HepG2 (cell line): ENCODE data around the gene UBASH3A. TPM values are rescaled to one million over a fixed set of nuclear protein-coding genes. Genes with fewer than 3 reads are reported as not detected.

Experiments used
- DMTF1 ChIP-seq: sonication (generic); formaldehyde crosslinking; IDR thresholded peaks from 2 replicates; pipeline ENCODE4 v1.4.0; 2020; ENCODE audit warnings: mild to moderate bottlenecking, missing genetic modification reagents
- MAFG ChIP-seq: sonication (generic); formaldehyde crosslinking; IDR thresholded peaks from 2 replicates; pipeline ENCODE4 v1.5.1; 2020; ENCODE audit warnings: mild to moderate bottlenecking, missing genetic modification reagents
- SOX13 ChIP-seq, 3 experiments: fragments of 450-650 bp in 1 of 3; sonication (generic) in 1 of 3; formaldehyde crosslinking in 1 of 3; IDR thresholded peaks in 2 of 3; conservative IDR thresholded peaks in 1 of 3; 2 replicates each; pipeline versions ENCODE4 v1.5.0 to v1.6.1; 2016 to 2020; ENCODE audit warnings: antibody characterized with exemption in 1 of 3, mild to moderate bottlenecking in 1 of 3, missing compliant biosample characterization in 1 of 3, missing genetic modification reagents in 1 of 3, moderate library complexity in 1 of 3
- TFE3 ChIP-seq: IDR thresholded peaks from 2 replicates; pipeline ENCODE4 v1.6.1; 2016
- TIGD3 ChIP-seq: sonication (generic); formaldehyde crosslinking; IDR thresholded peaks from 2 replicates; pipeline ENCODE4 v1.5.1; 2020; ENCODE audit warnings: mild to moderate bottlenecking, missing genetic modification reagents, borderline replicate concordance
- ZKSCAN1 ChIP-seq: fragments of 150-350 bp; IDR thresholded peaks from 2 replicates; pipeline ENCODE4 v1.6.1; 2014; ENCODE audit warnings: low read length
- ZNF460 ChIP-seq: sonication (generic); formaldehyde crosslinking; IDR thresholded peaks from 2 replicates; pipeline ENCODE4 v1.5.1; 2020; ENCODE audit warnings: missing genetic modification reagents, mild to moderate bottlenecking, borderline replicate concordance
- ZNF557 ChIP-seq: sonication (generic); formaldehyde crosslinking; IDR thresholded peaks from 2 replicates; pipeline ENCODE4 v1.4.0; 2020; ENCODE audit warnings: missing genetic modification reagents
- ZNF678 ChIP-seq: sonication (generic); formaldehyde crosslinking; IDR thresholded peaks from 2 replicates; pipeline ENCODE4 v1.4.0; 2020; ENCODE audit warnings: mild to moderate bottlenecking, missing genetic modification reagents
- ZNF766 ChIP-seq: sonication (generic); formaldehyde crosslinking; IDR thresholded peaks from 2 replicates; pipeline ENCODE4 v1.5.0; 2020; ENCODE audit warnings: missing genetic modification reagents, borderline replicate concordance
- polyA plus RNA-seq, 8 experiments: library from polyadenylated mRNA; depleted of rRNA in 3 of 8; stranded (reverse) in 7 of 8; unstranded in 1 of 8; fragments of >200 nt; fragmentation: Illumina TruSeq in 4 of 8; extraction: Trizol in 4 of 8; gene quantifications; 2 replicates each; pipeline versions ENCODE4 v1.2.1 to v1.2.3, GENCODE V29; 2011 to 2016; ENCODE audit warnings: low read depth in 4 of 8, missing spikeins in 1 of 8, mixed read lengths in 1 of 8; ENCODE audit not compliant: insufficient read depth in 1 of 8
- total RNA-seq, 5 experiments: library from RNA; depleted of rRNA; stranded (reverse); fragments of >200 nt; fragmentation: Illumina TruSeq; extraction: Trizol; gene quantifications; 2 replicates each; pipeline ENCODE4 v1.2.3, GENCODE V29; 2016; ENCODE audit warnings: low read depth in 1 of 5
- TF ChIP-seq, protein P1 (sequence below): sonication (generic); formaldehyde crosslinking; IDR thresholded peaks from one replicate; pipeline ENCODE4 v1.5.1; 2020; ENCODE audit warnings: mild to moderate bottlenecking, missing genetic modification reagents; ENCODE audit errors: not compliant biosample characterization
- TF ChIP-seq, protein P2 (sequence below): sonication (generic); formaldehyde crosslinking; IDR thresholded peaks from 2 replicates; pipeline ENCODE4 v1.4.0; 2020; ENCODE audit warnings: low read depth, mild to moderate bottlenecking, missing genetic modification reagents

UBASH3A gene
- total and polyA plus RNA-seq, 2 of the 13 experiments (the other 11 are each of a cell fraction or from before 2014, with no cell fraction given): not detected

DNA sequence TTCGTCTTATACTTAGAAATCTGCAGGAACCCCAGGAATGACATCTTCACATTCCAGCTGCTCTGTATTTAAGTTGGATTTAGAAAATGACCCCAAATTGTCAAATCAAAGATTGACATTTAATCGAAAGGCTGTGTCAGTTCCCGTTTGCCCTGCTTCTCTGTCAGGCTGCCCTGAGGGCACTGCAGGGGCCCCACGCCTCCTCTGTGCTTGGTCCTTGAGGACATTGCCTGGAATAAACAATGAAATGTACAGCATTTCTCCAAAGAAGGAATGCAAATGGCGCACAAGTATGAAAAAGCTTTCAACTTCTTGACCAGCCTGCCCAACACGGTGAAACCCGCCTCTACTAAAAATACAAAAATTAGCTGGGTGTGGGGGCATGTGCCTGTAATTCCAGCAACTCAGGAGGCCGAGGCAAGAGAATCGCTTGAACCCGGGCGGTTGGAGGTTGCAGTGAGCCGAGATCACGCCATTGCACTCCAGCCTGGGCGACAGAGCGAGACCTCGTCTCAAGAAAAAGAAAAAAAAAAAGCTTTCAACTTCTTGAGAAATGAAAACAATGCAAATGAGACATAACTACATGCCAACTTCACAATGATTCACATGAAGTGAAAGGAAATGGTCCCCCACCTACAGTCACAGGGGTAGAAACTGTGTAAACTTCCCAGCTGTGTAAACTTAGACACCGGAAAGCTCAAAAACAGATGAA lies 10.8 kb upstream of the UBASH3A start (continued):
- TF ChIP-seq, protein P1, sequence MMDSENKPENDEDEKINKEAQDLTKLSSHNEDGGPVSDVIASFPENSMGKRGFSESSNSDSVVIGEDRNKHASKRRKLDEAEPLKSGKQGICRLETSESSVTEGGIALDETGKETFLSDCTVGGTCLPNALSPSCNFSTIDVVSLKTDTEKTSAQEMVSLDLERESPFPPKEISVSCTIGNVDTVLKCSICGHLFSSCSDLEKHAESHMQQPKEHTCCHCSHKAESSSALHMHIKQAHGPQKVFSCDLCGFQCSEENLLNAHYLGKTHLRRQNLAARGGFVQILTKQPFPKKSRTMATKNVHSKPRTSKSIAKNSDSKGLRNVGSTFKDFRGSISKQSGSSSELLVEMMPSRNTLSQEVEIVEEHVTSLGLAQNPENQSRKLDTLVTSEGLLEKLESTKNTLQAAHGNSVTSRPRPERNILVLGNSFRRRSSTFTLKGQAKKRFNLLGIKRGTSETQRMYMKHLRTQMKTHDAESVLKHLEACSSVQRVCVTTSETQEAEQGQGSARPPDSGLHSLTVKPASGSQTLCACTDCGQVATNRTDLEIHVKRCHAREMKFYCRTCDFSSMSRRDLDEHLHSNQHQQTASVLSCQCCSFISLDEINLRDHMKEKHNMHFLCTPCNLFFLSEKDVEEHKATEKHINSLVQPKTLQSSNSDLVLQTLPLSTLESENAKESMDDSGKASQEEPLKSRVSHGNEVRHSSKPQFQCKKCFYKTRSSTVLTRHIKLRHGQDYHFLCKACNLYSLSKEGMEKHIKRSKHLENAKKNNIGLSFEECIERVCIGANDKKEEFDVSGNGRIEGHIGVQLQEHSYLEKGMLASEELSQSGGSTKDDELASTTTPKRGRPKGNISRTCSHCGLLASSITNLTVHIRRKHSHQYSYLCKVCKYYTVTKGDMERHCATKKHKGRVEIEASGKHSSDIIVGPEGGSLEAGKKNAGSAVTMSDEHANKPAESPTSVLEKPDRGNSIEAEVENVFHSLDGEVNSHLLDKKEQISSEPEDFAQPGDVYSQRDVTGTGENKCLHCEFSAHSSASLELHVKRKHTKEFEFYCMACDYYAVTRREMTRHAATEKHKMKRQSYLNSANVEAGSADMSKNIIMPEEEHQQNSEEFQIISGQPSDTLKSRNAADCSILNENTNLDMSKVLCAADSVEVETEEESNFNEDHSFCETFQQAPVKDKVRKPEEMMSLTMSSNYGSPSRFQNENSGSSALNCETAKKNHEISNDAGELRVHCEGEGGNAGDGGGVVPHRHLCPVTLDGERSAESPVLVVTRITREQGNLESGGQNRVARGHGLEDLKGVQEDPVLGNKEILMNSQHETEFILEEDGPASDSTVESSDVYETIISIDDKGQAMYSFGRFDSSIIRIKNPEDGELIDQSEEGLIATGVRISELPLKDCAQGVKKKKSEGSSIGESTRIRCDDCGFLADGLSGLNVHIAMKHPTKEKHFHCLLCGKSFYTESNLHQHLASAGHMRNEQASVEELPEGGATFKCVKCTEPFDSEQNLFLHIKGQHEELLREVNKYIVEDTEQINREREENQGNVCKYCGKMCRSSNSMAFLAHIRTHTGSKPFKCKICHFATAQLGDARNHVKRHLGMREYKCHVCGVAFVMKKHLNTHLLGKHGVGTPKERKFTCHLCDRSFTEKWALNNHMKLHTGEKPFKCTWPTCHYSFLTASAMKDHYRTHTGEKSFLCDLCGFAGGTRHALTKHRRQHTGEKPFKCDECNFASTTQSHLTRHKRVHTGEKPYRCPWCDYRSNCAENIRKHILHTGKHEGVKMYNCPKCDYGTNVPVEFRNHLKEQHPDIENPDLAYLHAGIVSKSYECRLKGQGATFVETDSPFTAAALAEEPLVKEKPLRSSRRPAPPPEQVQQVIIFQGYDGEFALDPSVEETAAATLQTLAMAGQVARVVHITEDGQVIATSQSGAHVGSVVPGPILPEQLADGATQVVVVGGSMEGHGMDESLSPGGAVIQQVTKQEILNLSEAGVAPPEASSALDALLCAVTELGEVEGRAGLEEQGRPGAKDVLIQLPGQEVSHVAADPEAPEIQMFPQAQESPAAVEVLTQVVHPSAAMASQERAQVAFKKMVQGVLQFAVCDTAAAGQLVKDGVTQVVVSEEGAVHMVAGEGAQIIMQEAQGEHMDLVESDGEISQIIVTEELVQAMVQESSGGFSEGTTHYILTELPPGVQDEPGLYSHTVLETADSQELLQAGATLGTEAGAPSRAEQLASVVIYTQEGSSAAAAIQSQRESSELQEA (CRISPR knock-in tag): no peak
- TF ChIP-seq TIGD3 (no peak), ZNF678 (no peak), ZKSCAN1 (no peak), TFE3 (CRISPR knock-in tag) (peak; percentile 60; the same call in 1 of the 2 replicates), ZNF766 (CRISPR knock-in tag) (no peak), ZNF557 (CRISPR knock-in tag) (no peak), ZNF460 (CRISPR knock-in tag) (no peak), DMTF1 (CRISPR knock-in tag) (no peak), MAFG (CRISPR knock-in tag) (no peak), SOX13 (IDR thresholded peaks at IDR 0.05) (no peak), SOX13 (CRISPR knock-in tag; conservative IDR thresholded peaks at IDR 0.05 in 1 of 2, IDR thresholded peaks at IDR 0.05 in 1 of 2) (peak in 1 of 2 experiments; percentile 50; a peak in 2 of 4 replicates)
- TF ChIP-seq, protein P2, sequence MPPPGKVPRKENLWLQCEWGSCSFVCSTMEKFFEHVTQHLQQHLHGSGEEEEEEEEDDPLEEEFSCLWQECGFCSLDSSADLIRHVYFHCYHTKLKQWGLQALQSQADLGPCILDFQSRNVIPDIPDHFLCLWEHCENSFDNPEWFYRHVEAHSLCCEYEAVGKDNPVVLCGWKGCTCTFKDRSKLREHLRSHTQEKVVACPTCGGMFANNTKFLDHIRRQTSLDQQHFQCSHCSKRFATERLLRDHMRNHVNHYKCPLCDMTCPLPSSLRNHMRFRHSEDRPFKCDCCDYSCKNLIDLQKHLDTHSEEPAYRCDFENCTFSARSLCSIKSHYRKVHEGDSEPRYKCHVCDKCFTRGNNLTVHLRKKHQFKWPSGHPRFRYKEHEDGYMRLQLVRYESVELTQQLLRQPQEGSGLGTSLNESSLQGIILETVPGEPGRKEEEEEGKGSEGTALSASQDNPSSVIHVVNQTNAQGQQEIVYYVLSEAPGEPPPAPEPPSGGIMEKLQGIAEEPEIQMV (CRISPR knock-in tag): no peak
